Activated B cell treated with CpG ODN at 0.5 μM for 24 hours (primary cell): Measurements from ENCODE around the gene RSPH1. TPM values are rescaled to one million over a fixed set of nuclear protein-coding genes. Genes with fewer than 3 reads are reported as not detected.

Source experiments
- ATAC-seq: fragments of 200-7000 bp; cut with Tn5 transposase; one replicate; pipeline ENCODE4 v1.10.0; 2021; ENCODE audit warnings: low read depth, mild to moderate bottlenecking, moderate library complexity
- CTCF ChIA-PET: fragments of 350-600 bp; sonication (Branson Sonifier 250); formaldehyde crosslinking; loops from one replicate; lab custom pipeline; 2021; ENCODE audit warnings: antibody characterized with exemption; lab: Charles Lee
- POLR2A ChIA-PET: fragments of 350-600 bp; sonication (Branson Sonifier 250); formaldehyde crosslinking; loops from one replicate; lab custom pipeline; 2021; ENCODE audit warnings: antibody characterized with exemption; lab: Charles Lee
- DNase-seq: peaks from one replicate; pipeline ENCODE4 v3.0.0; 2022
- H3K27ac Mint-ChIP-seq: one replicate; pipeline ENCODE4 v1.8.0; 2020; ENCODE audit warnings: mixed read lengths
- H3K27me3 Mint-ChIP-seq: one replicate; pipeline ENCODE4 v1.8.0; 2021; ENCODE audit warnings: mixed read lengths
- H3K36me3 Mint-ChIP-seq: one replicate; pipeline ENCODE4 v1.8.0; 2021; ENCODE audit warnings: low read depth, mixed read lengths
- H3K4me1 Mint-ChIP-seq: one replicate; pipeline ENCODE4 v1.8.0; 2021; ENCODE audit warnings: mixed read lengths
- H3K4me3 Mint-ChIP-seq: one replicate; pipeline ENCODE4 v1.8.0; 2020; ENCODE audit warnings: mild to moderate bottlenecking, mixed read lengths
- H3K9me3 Mint-ChIP-seq: one replicate; pipeline ENCODE4 v1.8.0; 2020; ENCODE audit warnings: mixed read lengths
- CTCF ChIP-seq: fragments of 200-600 bp; IDR thresholded peaks from one replicate; pipeline ENCODE4 v1.8.0; 2022; ENCODE audit warnings: antibody characterized with exemption, mild to moderate bottlenecking
- intact Hi-C: fragments of 100-400 bp; cut with micrococcal nuclease; formaldehyde crosslinking; loops from one replicate; pipeline ENCODE4 v1.15.1; 2024
- total RNA-seq: library from RNA; stranded (reverse); gene quantifications from 2 replicates; pipeline ENCODE4 v1.2.3, GENCODE V29; 2022

RSPH1 gene
- total RNA-seq, 1 donor from 2014 or later = 0.38 TPM

GRCh38 chr21:42475526-42476387, 20.3 kb downstream of the RSPH1 start:
- Mint-ChIP-seq H3K36me3 (no peaks in the 10 kb centered on the region), H3K4me3 (no peak overlapping the region), H3K27me3 (peaks cover 12% of the 10 kb centered on the region), H3K27ac (no peak overlapping the region), H3K9me3 (no peaks in the 10 kb centered on the region), H3K4me1 (peaks cover 16% of the 10 kb centered on the region)
- CTCF ChIA-PET = no interaction called here
- intact Hi-C loops = loop anchor here (2.0 kb wide), 2 partner anchors 15 to 21 kb away; partner anchors contain the start of gene RSPH1
- POLR2A ChIA-PET = interaction anchor here (1.1 to 1.6 kb wide), 2 partner anchors 10 to 59 kb away, joined by 3 to 4 read pairs; no protein-coding TSS in a partner anchor
- no peak for DNase-seq
- TF ChIP-seq CTCF = no peak
- no peak for ATAC-seq

GRCh38 chr21:42475036-42475435, 21.0 kb downstream of the RSPH1 start:
- no peak overlapping the region for H3K27ac Mint-ChIP-seq
- ATAC-seq (no peak), DNase-seq (no peak)
- TF ChIP-seq CTCF = no peak
- H3K4me1 Mint-ChIP-seq = peaks cover 16% of the 10 kb centered on the region
- ChIA-PET CTCF (no interaction called here), POLR2A (interaction anchor here (1.1 to 1.6 kb wide), 2 partner anchors 10 to 60 kb away, joined by 3 to 4 read pairs; no protein-coding TSS in a partner anchor)
- no peak overlapping the region for H3K4me3 Mint-ChIP-seq
- peaks cover 12% of the 10 kb centered on the region for H3K27me3 Mint-ChIP-seq
- intact Hi-C loops = loop anchor here (2.0 kb wide), 2 partner anchors 14 to 22 kb away; partner anchors contain the start of gene RSPH1
- no peaks in the 10 kb centered on the region for H3K36me3 Mint-ChIP-seq
- no peaks in the 10 kb centered on the region for H3K9me3 Mint-ChIP-seq

GRCh38 chr21:42474043-42474831, 21.8 kb downstream of the RSPH1 start:
- peak overlapping the region; percentile 36 for H3K27ac Mint-ChIP-seq
- intact Hi-C loops = loop anchor here (1.0 to 2.0 kb wide), 4 partner anchors 9 to 51 kb away; partner anchors contain the start of gene RSPH1
- ChIA-PET POLR2A (interaction anchor here (1.0 to 1.6 kb wide), 2 partner anchors 9 to 62 kb away, joined by 4 to 5 read pairs; no protein-coding TSS in a partner anchor), CTCF (interaction anchor here (0.6 kb wide), 1 partner anchor 133 kb away, joined by 3 read pairs; no protein-coding TSS in a partner anchor)
- DNase-seq (peak; percentile 36), ATAC-seq (peak; percentile 95)
- peaks cover 12% of the 10 kb centered on the region for H3K27me3 Mint-ChIP-seq
- H3K4me3 Mint-ChIP-seq = peak overlapping the region; percentile 11
- H3K36me3 Mint-ChIP-seq = no peaks in the 10 kb centered on the region
- TF ChIP-seq CTCF = no peak
- peaks cover 21% of the 10 kb centered on the region for H3K4me1 Mint-ChIP-seq
- H3K9me3 Mint-ChIP-seq = no peaks in the 10 kb centered on the region

- CTCF ChIA-PET = no interaction called here
- ATAC-seq = no peak
- Mint-ChIP-seq H3K9me3 (no peaks in the 10 kb centered on the region), H3K27ac (no peak overlapping the region), H3K4me1 (peaks cover 28% of the 10 kb centered on the region), H3K36me3 (no peaks in the 10 kb centered on the region), H3K27me3 (peaks cover 12% of the 10 kb centered on the region), H3K4me3 (no peak overlapping the region)
- no peak for TF ChIP-seq CTCF
- no peak for DNase-seq
- POLR2A ChIA-PET = interaction anchor here (1.0 kb wide), 1 partner anchor 62 kb away, joined by 5 read pairs; no protein-coding TSS in a partner anchor
- intact Hi-C loops = loop anchor here (1.0 to 2.0 kb wide), 4 partner anchors 8 to 52 kb away; partner anchors contain the start of gene RSPH1
These were observed 22.5 kb downstream of the RSPH1 start for GRCh38 chr21:42473498-42474042.
